ENCODE results near the gene PNPT1. TPM values are rescaled to one million over a fixed set of nuclear protein-coding genes. Genes with fewer than 3 reads are reported as not detected.

PNPT1 gene
- total and polyA plus RNA-seq, 10 of the 15 experiments (the other 5 are each of a cell fraction or from before 2014, with no cell fraction given) = 34.2 to 67.7 (median 43.3) TPM

- Histone ChIP-seq H3K27me3 (replicated peaks in 1 of 2; ENCODE audit: control insufficient read depth in 2 of 2, insufficient read depth in 2 of 2, low read length in 1 of 2) (no peaks in the 10 kb centered on the region; a peak in 1 of 4 replicates), H3K9ac (ENCODE audit: control insufficient read depth, insufficient read depth, low read length) (no peak overlapping the region), H3K4me2 (ENCODE audit: control insufficient read depth, insufficient read depth) (no peak overlapping the region), H3K27ac (ENCODE audit: control insufficient read depth, insufficient read depth) (no peak overlapping the region), H3K79me2 (ENCODE audit: control insufficient read depth, insufficient read depth, low read length) (no peaks in the 10 kb centered on the region), H3K9me3 (replicated peaks; ENCODE audit: control insufficient read depth, insufficient read depth, low read length) (no peaks in the 10 kb centered on the region), H4K20me1 (ENCODE audit: control insufficient read depth, insufficient read depth) (no peaks in the 10 kb centered on the region), H3K4me1 (ENCODE audit: control insufficient read depth, insufficient read depth, low read length) (no peaks in the 10 kb centered on the region), H2AFZ (ENCODE audit: control insufficient read depth, low read depth, low read length) (no peak overlapping the region), H3K4me3 (no peak overlapping the region), H3K36me3 (ENCODE audit: control insufficient read depth in 2 of 2, insufficient read depth in 2 of 2, low read length in 1 of 2) (no peaks in the 10 kb centered on the region)
- CTCF ChIA-PET = interaction anchor here (0.7 to 4.7 kb wide), 5 partner anchors 51 to 394 kb away, joined by 3 to 66 read pairs (median 10); no protein-coding TSS in a partner anchor
- no peak for FAIRE-seq
- BruUV-seq (replicated peaks) = no TSS peak
- POLR2A ChIA-PET = no interaction called here
- 12% methylated on average over 9 of the region's 11 CpGs for WGBS (ENCODE audit: insufficient coverage, insufficient replicate concordance, low lambda C conversion rate, missing lambda C conversion rate)
- ATAC-seq = no peak
- SMC1A ChIA-PET (ENCODE audit: uncharacterized antibody, unreplicated experiment) = interaction anchor here (1.4 to 1.5 kb wide), 2 partner anchors 34 to 36 kb away, joined by 3 read pairs; no protein-coding TSS in a partner anchor
- no peak for DNase-seq (ENCODE audit: low read depth, low spot score)
- RAD21 ChIA-PET (ENCODE audit: unreplicated experiment) = no interaction called here
- TF ChIP-seq TCF3 (IDR thresholded peaks at IDR 0.05; ENCODE audit: borderline replicate concordance, insufficient read depth, low read depth, low read length) (no peak), GABPA (IDR thresholded peaks at IDR 0.05; ENCODE audit: low read depth) (no peak), MEF2B (IDR thresholded peaks at IDR 0.05; ENCODE audit: partially characterized antibody, poor library complexity, severe bottlenecking) (no peak), MAX (IDR thresholded peaks at IDR 0.05; ENCODE audit: low read depth, low read length) (no peak), CHD2 (IDR thresholded peaks at IDR 0.05; ENCODE audit: borderline replicate concordance, low read depth, low read length) (no peak), CBX3 (IDR thresholded peaks at IDR 0.05; ENCODE audit: borderline replicate concordance, low read depth) (no peak), POLR2AphosphoS2 (IDR thresholded peaks at IDR 0.05; ENCODE audit: low read depth, low read length) (no peak), IKZF2 (IDR thresholded peaks at IDR 0.05) (no peak), MEF2A (IDR thresholded peaks at IDR 0.05; ENCODE audit: insufficient read depth, low read depth, low read length) (no peak), RBBP5 (conservative IDR thresholded peaks at IDR 0.05) (no peak), ETV6 (conservative IDR thresholded peaks at IDR 0.05 in 1 of 2, IDR thresholded peaks at IDR 0.05 in 1 of 2; ENCODE audit: borderline replicate concordance in 1 of 2, low read depth in 1 of 2) (no peak), RCOR1 (conservative IDR thresholded peaks at IDR 0.05; ENCODE audit: low read depth, low read length) (no peak)
- in situ Hi-C loops (cut with MboI) (loop anchor here (25.0 kb wide), 1 partner anchor 1792 kb away; no protein-coding TSS in a partner anchor), intact Hi-C loops (cut with micrococcal nuclease; ENCODE audit: unreplicated experiment) (no loop called here)
Observed at GRCh38 chr2:55720417-55720816, 26.8 kb upstream of the PNPT1 start.
